ENCODE data around the gene VN1R4. TPM values are rescaled to one million over a fixed set of nuclear protein-coding genes. Genes with fewer than 3 reads are reported as not detected.
A peak's percentile ranks its signal among the peaks of the same experiment; 100 is the strongest.
"Not testable (repeated sequence)": the region's sequence is repeated elsewhere in the genome, so short reads cannot be mapped to it uniquely, and the experiment has no call there.

VN1R4 gene
- not detected for total RNA-seq

- not testable (repeated sequence) for H3K4me1 Mint-ChIP-seq, H3K27ac Mint-ChIP-seq, DNase-seq, H3K36me3 Mint-ChIP-seq, H3K27me3 Mint-ChIP-seq, H3K4me3 Mint-ChIP-seq
- peaks cover 29% of the 10 kb centered on the region for H3K9me3 Mint-ChIP-seq
These were observed at the start of gene VN1R4 for GRCh38 chr19:53267623-53268022. TSS of gene VN1R4 (minus strand) at chr19:53267723. CDS start at chr19:53267665, 58 bp downstream.

- H3K36me3 Mint-ChIP-seq, result peaks cover 5% of the 10 kb centered on the region
- H3K27me3 Mint-ChIP-seq, result peaks cover 42% of the 10 kb centered on the region
- no peak for DNase-seq
- no peak overlapping the region for H3K4me3 Mint-ChIP-seq
- H3K27ac Mint-ChIP-seq, result no peak overlapping the region
- no peaks in the 10 kb centered on the region for H3K4me1 Mint-ChIP-seq
- peaks cover 23% of the 10 kb centered on the region for H3K9me3 Mint-ChIP-seq
These were observed 44.4 kb upstream of the VN1R4 start for GRCh38 chr19:53311897-53312296.

GRCh38 chr19:53311044-53311443 is 43.5 kb upstream of the VN1R4 start:
- peaks cover 22% of the 10 kb centered on the region for H3K9me3 Mint-ChIP-seq
- DNase-seq, result no peak
- H3K27ac Mint-ChIP-seq, result no peak overlapping the region

GRCh38 chr19:53308339-53308811 is 40.9 kb upstream of the VN1R4 start:
- Mint-ChIP-seq H3K4me1 (no peaks in the 10 kb centered on the region), H3K4me3 (no peak overlapping the region)
- peak; percentile 23 for DNase-seq

More at GRCh38 chr19:53311044-53311443, 43.5 kb upstream of the VN1R4 start:
- Mint-ChIP-seq H3K36me3 (peaks cover 5% of the 10 kb centered on the region), H3K27me3 (peaks cover 44% of the 10 kb centered on the region), H3K4me3 (no peak overlapping the region), H3K4me1 (no peaks in the 10 kb centered on the region)

GRCh38 chr19:53301341-53301740 is 33.8 kb upstream of the VN1R4 start:
- H3K9me3 Mint-ChIP-seq, DNase-seq, H3K36me3 Mint-ChIP-seq, H3K27ac Mint-ChIP-seq, H3K4me1 Mint-ChIP-seq, H3K4me3 Mint-ChIP-seq: not testable (repeated sequence)
- H3K27me3 Mint-ChIP-seq, result peaks cover 23% of the 10 kb centered on the region

More at GRCh38 chr19:53308339-53308811, 40.9 kb upstream of the VN1R4 start:
- H3K36me3 Mint-ChIP-seq, result peaks cover 6% of the 10 kb centered on the region
- H3K9me3 Mint-ChIP-seq, result peaks cover 24% of the 10 kb centered on the region
- peaks cover 51% of the 10 kb centered on the region for H3K27me3 Mint-ChIP-seq
- no peak overlapping the region for H3K27ac Mint-ChIP-seq

- H3K27me3 Mint-ChIP-seq, result no peaks in the 10 kb centered on the region
- no peaks in the 10 kb centered on the region for H3K4me1 Mint-ChIP-seq
- H3K4me3 Mint-ChIP-seq, result no peak overlapping the region
- H3K36me3 Mint-ChIP-seq, result peaks cover 7% of the 10 kb centered on the region
- H3K27ac Mint-ChIP-seq, result no peak overlapping the region
- DNase-seq, result no peak
- peaks cover 43% of the 10 kb centered on the region for H3K9me3 Mint-ChIP-seq
These were observed 27.4 kb upstream of the VN1R4 start for GRCh38 chr19:53294786-53295441.

GRCh38 chr19:53290758-53291549 is 23.4 kb upstream of the VN1R4 start:
- peaks cover 9% of the 10 kb centered on the region for H3K36me3 Mint-ChIP-seq
- H3K27me3 Mint-ChIP-seq, result no peaks in the 10 kb centered on the region
- H3K27ac Mint-ChIP-seq, result no peak overlapping the region
- no peak overlapping the region for H3K4me3 Mint-ChIP-seq
- H3K9me3 Mint-ChIP-seq, result peaks cover 45% of the 10 kb centered on the region
- DNase-seq, result no peak
- H3K4me1 Mint-ChIP-seq, result no peaks in the 10 kb centered on the region

GRCh38 chr19:53285087-53285486 is 17.6 kb upstream of the VN1R4 start:
- H3K4me3 Mint-ChIP-seq, result no peak overlapping the region
- no peaks in the 10 kb centered on the region for H3K4me1 Mint-ChIP-seq
- no peak overlapping the region for H3K27ac Mint-ChIP-seq
- peaks cover 16% of the 10 kb centered on the region for H3K9me3 Mint-ChIP-seq
- DNase-seq, result no peak
- H3K36me3 Mint-ChIP-seq, result peaks cover 5% of the 10 kb centered on the region
- H3K27me3 Mint-ChIP-seq, result peaks cover 3% of the 10 kb centered on the region

- not testable (repeated sequence) for H3K4me3 Mint-ChIP-seq, H3K27ac Mint-ChIP-seq, H3K36me3 Mint-ChIP-seq, H3K4me1 Mint-ChIP-seq, H3K27me3 Mint-ChIP-seq
- H3K9me3 Mint-ChIP-seq, result peaks cover 15% of the 10 kb centered on the region
- peak; percentile 4 for DNase-seq
These were observed 14.4 kb upstream of the VN1R4 start for GRCh38 chr19:53281947-53282346.

GRCh38 chr19:53275480-53275879 is 8.0 kb upstream of the VN1R4 start:
- H3K9me3 Mint-ChIP-seq, result peaks cover 34% of the 10 kb centered on the region
- no peak overlapping the region for H3K4me3 Mint-ChIP-seq
- peaks cover 3% of the 10 kb centered on the region for H3K36me3 Mint-ChIP-seq
- no peak overlapping the region for H3K27ac Mint-ChIP-seq
- no peak for DNase-seq
- no peaks in the 10 kb centered on the region for H3K4me1 Mint-ChIP-seq
- peaks cover 9% of the 10 kb centered on the region for H3K27me3 Mint-ChIP-seq

- Mint-ChIP-seq H3K36me3 (peaks cover 3% of the 10 kb centered on the region), H3K27ac (no peak overlapping the region), H3K4me3 (no peak overlapping the region), H3K27me3 (peaks cover 9% of the 10 kb centered on the region), H3K4me1 (no peaks in the 10 kb centered on the region), H3K9me3 (peaks cover 34% of the 10 kb centered on the region)
- DNase-seq, result no peak
These were observed 4.5 kb upstream of the VN1R4 start for GRCh38 chr19:53272044-53272443.

GRCh38 chr19:53269861-53270260 is 2.3 kb upstream of the VN1R4 start:
- not testable (repeated sequence) for H3K36me3 Mint-ChIP-seq, H3K4me1 Mint-ChIP-seq, H3K27me3 Mint-ChIP-seq, H3K4me3 Mint-ChIP-seq, DNase-seq, H3K27ac Mint-ChIP-seq
- H3K9me3 Mint-ChIP-seq, result peaks cover 35% of the 10 kb centered on the region

- H3K4me1 Mint-ChIP-seq, H3K27me3 Mint-ChIP-seq, H3K4me3 Mint-ChIP-seq, H3K27ac Mint-ChIP-seq, DNase-seq: not testable (repeated sequence)
- H3K36me3 Mint-ChIP-seq, result peaks cover 16% of the 10 kb centered on the region
- peaks cover 20% of the 10 kb centered on the region for H3K9me3 Mint-ChIP-seq
These were observed 9.7 kb downstream of the VN1R4 start, which contains the start of gene VN1R2 for GRCh38 chr19:53257715-53258342. TSS of gene VN1R2 (plus strand) at chr19:53258292. CDS start at chr19:53258376, 84 bp downstream.

GRCh38 chr19:53254411-53255341 is 12.8 kb downstream of the VN1R4 start, which contains the start of gene ZNF677:
TSS of gene ZNF677 (minus strand) at chr19:53254873. CDS start at chr19:53251550, 3,323 bp downstream.
- peaks cover 42% of the 10 kb centered on the region for H3K36me3 Mint-ChIP-seq
- peak; percentile 90 for DNase-seq
- peaks cover 8% of the 10 kb centered on the region for H3K4me1 Mint-ChIP-seq
- peaks cover 4% of the 10 kb centered on the region for H3K27me3 Mint-ChIP-seq
- peak within 1 kb of the TSS; percentile 73 for H3K27ac Mint-ChIP-seq
- peaks cover 32% of the 10 kb centered on the region for H3K9me3 Mint-ChIP-seq
- H3K4me3 Mint-ChIP-seq, result peak within 1 kb of the TSS; percentile 90

All from activated naive CD8-positive, alpha-beta T cell treated with anti-CD3 and anti-CD28 coated beads for 36 hours (primary cell).